DOHH2 (cell line): ENCODE data around the gene LYRM2.

Experiments used
- H3F3A ChIP-seq: fragments of 200-600 bp; sonication (generic), shearing (Covaris generic); 2 replicates; pipeline ENCODE4 v1.6.0; 2016; ENCODE audit warnings: antibody characterized with exemption, mild to moderate bottlenecking; ENCODE audit not compliant: control insufficient read depth, insufficient read depth
- H3K27ac ChIP-seq: fragments of 200-600 bp; sonication (generic); 2 replicates; pipeline ENCODE4 v1.5.1; 2014; ENCODE audit warnings: low read depth, mild to moderate bottlenecking, low read length, moderate library complexity
- H3K27me3 ChIP-seq: fragments of 200-600 bp; sonication (generic); 2 replicates; pipeline ENCODE4 v1.6.1; 2014; ENCODE audit warnings: mild to moderate bottlenecking, low read length, mixed read lengths; ENCODE audit not compliant: control insufficient read depth
- H3K36me3 ChIP-seq: fragments of 200-600 bp; sonication (generic); 2 replicates; pipeline ENCODE4 v1.6.1; 2014; ENCODE audit warnings: mild to moderate bottlenecking, low read length, moderate library complexity, mixed read lengths; ENCODE audit not compliant: control insufficient read depth
- H3K4me1 ChIP-seq: fragments of 200-600 bp; sonication (generic); 2 replicates; pipeline ENCODE4 v1.6.1; 2014; ENCODE audit warnings: mild to moderate bottlenecking, low read length, mixed read lengths; ENCODE audit not compliant: control insufficient read depth
- H3K4me2 ChIP-seq: fragments of 200-600 bp; sonication (generic); 2 replicates; pipeline ENCODE4 v1.6.0; 2014; ENCODE audit warnings: mild to moderate bottlenecking, low read length, moderate library complexity
- H3K4me3 ChIP-seq: fragments of 200-600 bp; sonication (generic); 2 replicates; pipeline ENCODE4 v1.5.1; 2014; ENCODE audit warnings: mild to moderate bottlenecking, low read length, mixed read lengths
- H3K79me2 ChIP-seq: fragments of 200-600 bp; sonication (generic); 2 replicates; pipeline ENCODE4 v1.6.1; 2014; ENCODE audit warnings: mild to moderate bottlenecking, low read length, mixed read lengths; ENCODE audit not compliant: control insufficient read depth
- H3K9me2 ChIP-seq: fragments of 200-600 bp; sonication (generic); replicated peaks from 2 replicates; pipeline ENCODE4 v1.6.1; 2014; ENCODE audit warnings: mild to moderate bottlenecking, low read length, mixed read lengths; ENCODE audit not compliant: control insufficient read depth
- H3K9me3 ChIP-seq: fragments of 200-600 bp; sonication (generic); 2 replicates; pipeline ENCODE4 v1.6.1; 2014; ENCODE audit warnings: antibody characterized with exemption, low read length, mixed read lengths; ENCODE audit not compliant: control insufficient read depth, insufficient read depth
- H4K20me1 ChIP-seq: fragments of 200-600 bp; sonication (generic); 2 replicates; pipeline ENCODE4 v1.6.0; 2014; ENCODE audit warnings: low read depth, mild to moderate bottlenecking, antibody characterized with exemption, low read length, moderate library complexity; ENCODE audit not compliant: control insufficient read depth, insufficient read depth
- CTCF ChIP-seq: fragments of 200-600 bp; sonication (generic); IDR thresholded peaks from one replicate; pipeline ENCODE4 v1.5.1; 2014; ENCODE audit warnings: antibody characterized with exemption, mild to moderate bottlenecking, low read depth, low read length; ENCODE audit not compliant: poor library complexity, severe bottlenecking
- EZH2phosphoT487 ChIP-seq: fragments of 200-600 bp; sonication (generic); IDR thresholded peaks from 2 replicates; pipeline ENCODE4 v1.6.1; 2017; ENCODE audit warnings: borderline replicate concordance, mild to moderate bottlenecking, antibody characterized with exemption, low read length, moderate library complexity, mixed read lengths

The LYRM2 gene

GRCh38 chr6:89679215-89680120 lies 40.9 kb upstream of the LYRM2 start:
- Histone ChIP-seq H4K20me1 (no peaks in the 10 kb centered on the region), H3K9me3 (no peaks in the 10 kb centered on the region), H3K4me1 (no peaks in the 10 kb centered on the region), H3K79me2 (no peaks in the 10 kb centered on the region), H3K27ac (no peak overlapping the region), H3K4me2 (no peak overlapping the region), H3K4me3 (no peak overlapping the region), H3K36me3 (peaks cover 88% of the 10 kb centered on the region), H3F3A (no peaks in the 10 kb centered on the region), H3K27me3 (no peaks in the 10 kb centered on the region), H3K9me2 (no peaks in the 10 kb centered on the region)
- TF ChIP-seq CTCF (no peak), EZH2phosphoT487 (no peak)

GRCh38 chr6:89678531-89678930 lies 40.0 kb upstream of the LYRM2 start:
- no peak overlapping the region for H3K27ac ChIP-seq
- TF ChIP-seq EZH2phosphoT487 (no peak), CTCF (no peak)
- H3K36me3 ChIP-seq = peaks cover 90% of the 10 kb centered on the region
- no peaks in the 10 kb centered on the region for H4K20me1 ChIP-seq
- H3K4me3 ChIP-seq = no peak overlapping the region
- no peaks in the 10 kb centered on the region for H3K79me2 ChIP-seq
- H3K4me1 ChIP-seq = no peaks in the 10 kb centered on the region
- no peaks in the 10 kb centered on the region for H3K27me3 ChIP-seq
- no peak overlapping the region for H3K4me2 ChIP-seq
- H3K9me3 ChIP-seq = no peaks in the 10 kb centered on the region
- H3F3A ChIP-seq = no peaks in the 10 kb centered on the region
- H3K9me2 ChIP-seq = no peaks in the 10 kb centered on the region

- Histone ChIP-seq H3K36me3 (peaks cover 91% of the 10 kb centered on the region), H3F3A (no peaks in the 10 kb centered on the region)
- TF ChIP-seq CTCF (no peak), EZH2phosphoT487 (no peak)
Measured at GRCh38 chr6:89675949-89676748, 37.6 kb upstream of the LYRM2 start.

More at GRCh38 chr6:89675949-89676748, 37.6 kb upstream of the LYRM2 start:
- Histone ChIP-seq H3K27me3 (no peaks in the 10 kb centered on the region), H3K9me2 (no peaks in the 10 kb centered on the region), H3K79me2 (no peaks in the 10 kb centered on the region), H3K27ac (no peak overlapping the region), H3K4me3 (no peak overlapping the region), H3K4me1 (no peaks in the 10 kb centered on the region), H4K20me1 (no peaks in the 10 kb centered on the region), H3K9me3 (no peaks in the 10 kb centered on the region), H3K4me2 (no peak overlapping the region)
